Measurements from ENCODE around the gene MASP1. TPM values are rescaled to one million over a fixed set of nuclear protein-coding genes. Genes with fewer than 3 reads are reported as not detected.

The MASP1 gene
- total RNA-seq, 1 donor from 2014 or later = 0.68 TPM

Other genes with a start within 250 kb of the MASP1 start
- gene RPL39L, start 152.2 kb downstream of the MASP1 start, total RNA-seq = 9.7 and 14.6 TPM in 2 replicates
- gene RTP1, start 94.3 kb downstream of the MASP1 start, total RNA-seq = not detected in 2 replicates
- 1.7 and 3.1 TPM in 2 replicates for gene RTP4, start 76.6 kb upstream of the MASP1 start, total RNA-seq